ENCODE data around the gene ABHD4.
A peak's percentile ranks its signal among the peaks of the same experiment; 100 is the strongest.
"Not testable (repeated sequence)": the region's sequence is repeated elsewhere in the genome, so short reads cannot be mapped to it uniquely, and the experiment has no call there.

The ABHD4 gene

DNA sequence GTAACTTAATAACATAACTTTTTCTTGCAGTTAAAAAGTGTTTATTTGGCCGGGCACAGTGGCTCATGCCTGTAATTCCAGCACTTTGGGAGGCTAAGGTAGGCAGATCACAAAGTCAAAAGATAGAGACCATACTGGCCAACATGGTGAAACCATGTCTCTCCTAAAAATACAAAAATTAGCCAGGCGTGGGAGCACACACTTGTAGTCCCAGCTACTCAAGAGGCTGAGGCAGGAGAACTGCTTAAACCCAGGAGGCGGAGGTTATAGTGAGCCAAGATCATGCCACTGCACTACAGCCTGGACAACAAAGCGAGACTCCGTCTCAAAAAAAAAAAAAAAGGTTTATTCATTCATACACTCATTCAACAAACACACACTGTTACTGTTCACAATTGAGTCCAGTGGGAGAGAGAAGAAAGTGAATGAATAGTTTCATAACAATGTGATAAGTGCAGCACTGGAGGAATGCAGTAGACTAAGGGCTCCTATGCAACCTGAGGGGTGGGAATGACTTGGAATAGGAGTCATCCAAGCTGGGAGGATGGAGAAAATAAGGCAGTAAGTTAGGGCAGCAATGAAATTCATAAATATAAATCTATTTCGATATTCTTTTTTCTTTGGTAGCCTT is 28.9 kb upstream of the ABHD4 start:
- ATAC-seq (no peak), DNase-seq (no peak)
- peaks cover 79% of the 10 kb centered on the region for H3K4me1 Mint-ChIP-seq
- peak overlapping the region; percentile 89 for H3K4me3 Mint-ChIP-seq
- H3K36me3 Mint-ChIP-seq (ENCODE audit: low read depth): peaks cover 68% of the 10 kb centered on the region
- no peaks in the 10 kb centered on the region for H3K9me3 Mint-ChIP-seq
- peak overlapping the region; percentile 99 for H3K27ac Mint-ChIP-seq
- H3K27me3 Mint-ChIP-seq: no peaks in the 10 kb centered on the region

DNA sequence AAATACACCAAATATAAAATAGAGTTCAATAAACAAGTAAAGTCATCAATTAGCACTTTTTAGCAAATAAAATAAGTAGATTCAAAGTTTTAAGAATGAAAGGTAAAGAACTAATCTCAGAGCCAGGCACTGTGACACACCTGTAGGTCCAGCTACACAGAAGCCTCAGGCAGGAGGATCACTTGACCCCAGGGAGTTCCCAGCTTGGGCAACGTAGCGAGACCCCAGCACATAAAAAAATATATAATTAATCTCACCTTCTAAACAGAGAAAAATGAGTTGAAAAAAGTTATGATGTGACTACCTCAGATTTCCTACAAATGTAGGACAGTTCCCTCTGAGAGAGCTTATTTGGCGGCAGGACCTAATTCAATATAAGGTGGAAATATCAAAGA is 28.4 kb upstream of the ABHD4 start:
- ATAC-seq: no peak
- H3K4me1 Mint-ChIP-seq: peaks cover 78% of the 10 kb centered on the region
- H3K9me3 Mint-ChIP-seq: no peaks in the 10 kb centered on the region
- DNase-seq: no peak
- H3K27ac Mint-ChIP-seq: peak overlapping the region; percentile 99
- H3K27me3 Mint-ChIP-seq: no peaks in the 10 kb centered on the region
- peak overlapping the region; percentile 89 for H3K4me3 Mint-ChIP-seq
- H3K36me3 Mint-ChIP-seq (ENCODE audit: low read depth): peaks cover 68% of the 10 kb centered on the region

DNA sequence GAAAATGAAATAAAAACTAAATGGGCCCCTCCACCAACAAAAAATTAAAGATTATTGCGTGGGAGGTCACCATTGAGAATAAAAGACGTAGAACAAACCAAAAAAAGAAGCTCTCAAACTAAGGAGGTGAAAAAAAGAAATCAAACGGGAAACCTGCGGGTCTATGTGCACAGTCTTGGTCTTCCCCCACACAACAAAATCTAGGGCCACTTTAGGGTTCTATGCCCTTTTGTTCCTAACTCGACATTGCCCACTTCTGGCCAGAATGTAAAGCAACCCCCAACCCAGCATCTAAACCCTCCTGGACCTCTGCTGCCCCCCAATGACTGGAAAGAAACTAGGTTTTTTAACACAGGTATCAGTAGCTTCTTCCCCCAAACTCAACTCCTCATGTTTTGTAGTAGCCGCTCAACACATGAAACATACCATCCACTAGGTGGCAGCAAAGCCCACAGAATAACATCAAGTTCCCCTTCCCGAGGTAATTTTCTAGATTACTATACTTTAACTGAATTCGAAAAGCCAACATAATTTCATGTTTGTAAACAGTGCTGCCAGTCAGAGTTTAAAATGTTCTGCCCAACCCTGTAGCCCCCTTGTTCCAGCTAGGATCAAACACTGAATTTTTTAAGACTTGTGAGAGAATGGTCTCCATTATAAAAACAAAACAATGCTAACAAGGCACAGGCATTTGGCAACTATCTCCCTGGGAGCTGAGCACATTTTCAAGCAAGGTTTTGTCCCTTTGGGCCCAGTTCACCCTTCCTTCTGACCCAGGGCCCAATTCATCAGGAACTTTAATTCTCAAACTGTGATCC is 27.8 kb upstream of the ABHD4 start:
- Mint-ChIP-seq H3K4me3 (peak overlapping the region; percentile 89), H3K9me3 (no peaks in the 10 kb centered on the region), H3K4me1 (peaks cover 74% of the 10 kb centered on the region), H3K36me3 (ENCODE audit: low read depth) (peaks cover 68% of the 10 kb centered on the region), H3K27ac (peak overlapping the region; percentile 99), H3K27me3 (no peaks in the 10 kb centered on the region)
- DNase-seq (peak; percentile 76), ATAC-seq (peak; percentile 83)

DNA sequence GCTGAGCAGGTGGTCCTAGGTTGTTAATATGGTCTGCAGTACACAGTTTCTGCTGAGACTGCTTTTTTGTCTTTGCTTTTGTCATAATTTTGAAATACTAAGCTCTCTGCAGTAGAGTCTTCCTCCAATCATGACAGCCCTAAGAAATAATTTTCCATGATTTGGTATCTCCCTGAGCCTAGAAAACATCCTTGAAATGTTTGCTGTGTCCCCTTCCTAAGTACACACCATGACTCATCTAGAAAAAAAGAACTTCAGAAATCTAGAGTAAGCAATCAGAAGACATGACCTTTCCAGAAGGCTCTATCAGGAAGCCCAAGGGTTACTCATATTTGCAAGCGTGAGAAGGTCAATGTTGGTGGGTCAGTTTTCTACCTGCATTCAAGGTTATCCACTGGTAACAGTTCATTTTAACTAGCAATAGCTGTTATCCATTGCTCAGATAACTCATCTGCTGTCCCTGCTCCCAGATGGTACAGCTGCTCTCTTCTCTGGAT is 25.5 kb upstream of the ABHD4 start:
- peak overlapping the region; percentile 21 for H3K27ac Mint-ChIP-seq
- H3K27me3 Mint-ChIP-seq: no peaks in the 10 kb centered on the region
- ATAC-seq: no peak
- peaks cover 3% of the 10 kb centered on the region for H3K9me3 Mint-ChIP-seq
- H3K4me3 Mint-ChIP-seq: no peak overlapping the region
- peaks cover 68% of the 10 kb centered on the region for H3K4me1 Mint-ChIP-seq
- no peak for DNase-seq
- H3K36me3 Mint-ChIP-seq (ENCODE audit: low read depth): peaks cover 74% of the 10 kb centered on the region

DNA sequence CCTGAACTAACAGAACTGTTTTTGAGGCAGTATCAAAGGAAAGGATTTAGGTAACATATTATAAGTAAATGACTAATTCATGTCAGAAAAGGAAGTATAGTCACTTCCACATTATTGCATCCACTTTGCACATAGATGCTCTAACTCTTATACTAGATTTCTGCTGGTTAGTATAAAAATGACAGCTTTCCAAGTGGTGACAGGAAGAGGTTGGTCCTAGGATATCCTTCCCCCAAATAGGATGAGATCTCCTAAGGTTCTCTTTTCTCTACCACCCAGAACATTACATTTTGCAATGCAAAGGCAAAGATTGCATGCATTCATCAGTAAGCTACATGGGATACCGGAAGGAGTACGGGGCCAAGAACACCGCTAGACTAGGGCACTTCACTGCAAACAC is 24.3 kb upstream of the ABHD4 start:
- DNase-seq (no peak), ATAC-seq (no peak)
- H3K4me3 Mint-ChIP-seq: no peak overlapping the region
- peaks cover 65% of the 10 kb centered on the region for H3K4me1 Mint-ChIP-seq
- H3K36me3 Mint-ChIP-seq (ENCODE audit: low read depth): peaks cover 73% of the 10 kb centered on the region
- no peak overlapping the region for H3K27ac Mint-ChIP-seq
- no peaks in the 10 kb centered on the region for H3K27me3 Mint-ChIP-seq
- H3K9me3 Mint-ChIP-seq: peaks cover 4% of the 10 kb centered on the region

DNA sequence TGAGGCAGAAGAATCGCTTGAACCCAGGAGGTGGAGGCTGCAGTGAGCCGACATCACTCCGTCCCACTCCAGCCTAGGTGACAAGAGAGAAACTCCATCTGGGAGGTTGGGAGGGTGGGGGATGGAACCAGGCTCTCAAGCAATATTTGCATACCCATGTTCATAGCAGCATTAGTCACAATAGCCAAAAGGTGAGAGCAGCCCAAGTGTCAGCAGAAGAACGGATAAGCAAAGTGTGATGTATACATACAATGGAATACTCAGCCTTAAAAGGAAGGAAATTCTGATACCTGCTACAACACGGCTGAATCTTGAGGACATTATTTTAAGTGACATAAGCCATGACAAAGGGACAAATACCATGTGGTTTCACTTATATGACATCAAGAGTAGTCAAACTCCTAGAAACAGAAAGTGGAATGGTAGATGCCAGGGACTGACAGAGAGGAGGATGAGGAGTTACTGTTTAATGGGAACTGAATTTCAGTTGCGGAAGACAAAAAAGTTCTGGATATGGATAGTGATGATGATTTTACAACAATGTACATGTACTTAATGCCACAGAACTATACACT is 20.7 kb upstream of the ABHD4 start:
- Mint-ChIP-seq H3K4me3 (peak overlapping the region; percentile 39), H3K9me3 (peaks cover 4% of the 10 kb centered on the region), H3K4me1 (peaks cover 69% of the 10 kb centered on the region), H3K27me3 (no peaks in the 10 kb centered on the region), H3K36me3 (ENCODE audit: low read depth) (peaks cover 57% of the 10 kb centered on the region), H3K27ac (peak overlapping the region; percentile 65)
- DNase-seq (no peak), ATAC-seq (peak; percentile 86)

DNA sequence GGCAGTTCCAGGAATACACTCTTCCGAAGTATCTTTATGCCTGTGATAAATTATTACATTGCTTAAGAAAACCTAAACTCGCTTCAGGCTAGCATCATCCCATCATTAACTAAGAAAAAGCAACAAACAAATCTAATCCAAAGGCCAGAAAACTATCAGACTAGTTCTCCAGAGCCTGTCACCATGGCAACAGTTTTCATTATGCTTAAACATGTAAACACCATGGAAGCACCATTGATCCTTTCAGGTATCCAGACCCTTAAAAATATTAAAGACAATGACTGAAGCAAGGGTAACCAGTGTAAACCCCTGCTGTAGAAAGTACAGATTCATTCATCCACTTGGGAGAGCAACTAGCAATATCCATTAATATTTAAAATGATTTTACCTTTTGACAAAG is 18.9 kb upstream of the ABHD4 start:
- Mint-ChIP-seq H3K27me3 (no peaks in the 10 kb centered on the region), H3K4me3 (peak overlapping the region; percentile 25), H3K4me1 (peaks cover 72% of the 10 kb centered on the region), H3K36me3 (ENCODE audit: low read depth) (peaks cover 52% of the 10 kb centered on the region), H3K9me3 (peaks cover 4% of the 10 kb centered on the region), H3K27ac (no peak overlapping the region)
- DNase-seq (no peak), ATAC-seq (no peak)

DNA sequence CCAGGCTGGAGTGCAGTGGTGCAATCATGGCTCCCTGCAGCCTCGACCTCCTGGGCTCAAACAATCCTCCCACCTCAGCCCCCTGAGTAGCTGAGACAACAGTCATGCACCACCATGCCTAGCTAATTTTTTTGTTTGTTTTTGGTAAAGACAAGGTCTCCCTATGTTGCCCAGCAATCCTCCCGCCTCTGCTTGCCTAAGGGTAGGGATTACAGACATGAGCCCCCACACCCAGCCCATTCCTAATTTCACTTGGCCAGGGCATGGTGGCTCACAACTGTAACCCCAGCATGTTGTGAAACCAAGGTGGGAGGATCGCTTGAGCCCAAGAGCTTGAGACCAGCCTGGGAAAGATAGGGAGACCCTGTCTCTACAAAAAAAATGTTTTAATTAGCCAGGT is 18.2 kb upstream of the ABHD4 start:
- DNase-seq (no peak), ATAC-seq (no peak)
- H3K27me3 Mint-ChIP-seq: no peaks in the 10 kb centered on the region
- no peak overlapping the region for H3K4me3 Mint-ChIP-seq
- H3K27ac Mint-ChIP-seq: no peak overlapping the region
- H3K4me1 Mint-ChIP-seq: peaks cover 74% of the 10 kb centered on the region
- peaks cover 49% of the 10 kb centered on the region for H3K36me3 Mint-ChIP-seq (ENCODE audit: low read depth)
- H3K9me3 Mint-ChIP-seq: peaks cover 4% of the 10 kb centered on the region

DNA sequence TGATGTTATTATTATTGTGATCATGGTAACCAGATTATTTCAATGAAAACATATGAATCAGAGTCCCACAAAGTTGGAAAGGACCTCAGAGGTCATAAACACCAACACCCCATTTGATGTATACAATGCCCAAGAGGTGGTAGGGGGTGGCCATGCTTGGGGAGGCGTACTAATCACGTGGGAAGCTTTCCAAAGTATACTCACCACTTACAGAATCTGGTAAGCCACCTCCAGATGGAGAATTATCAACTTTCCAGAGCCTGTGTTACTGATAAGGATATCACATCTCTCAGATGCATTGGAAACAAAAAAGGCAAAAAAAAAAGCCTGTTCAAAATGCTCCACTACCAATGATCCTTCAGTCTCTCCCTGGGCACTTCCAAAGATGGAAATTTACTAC is 17.5 kb upstream of the ABHD4 start:
- H3K27me3 Mint-ChIP-seq: no peaks in the 10 kb centered on the region
- H3K4me1 Mint-ChIP-seq: peaks cover 80% of the 10 kb centered on the region
- H3K9me3 Mint-ChIP-seq: peaks cover 4% of the 10 kb centered on the region
- ATAC-seq (no peak), DNase-seq (no peak)
- H3K36me3 Mint-ChIP-seq (ENCODE audit: low read depth): peaks cover 48% of the 10 kb centered on the region
- no peak overlapping the region for H3K27ac Mint-ChIP-seq
- no peak overlapping the region for H3K4me3 Mint-ChIP-seq

DNA sequence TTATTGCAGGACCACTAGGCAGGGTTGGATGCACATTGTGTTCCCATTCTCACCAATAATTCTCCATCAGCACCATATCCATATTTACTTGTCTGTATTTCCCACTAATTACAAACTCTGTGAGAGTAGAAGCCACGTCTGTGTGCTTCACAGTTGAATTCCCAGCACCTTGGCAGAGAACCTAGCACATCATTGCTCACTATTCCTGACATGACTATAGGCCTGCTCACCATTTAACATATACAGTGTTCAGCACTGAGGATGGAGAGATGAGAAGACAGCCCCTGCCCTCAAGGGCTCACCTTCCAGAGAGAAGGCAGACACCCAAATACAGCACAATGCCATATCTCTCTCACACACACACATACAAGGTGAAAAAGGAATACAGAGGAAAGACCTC is 14.1 kb upstream of the ABHD4 start:
- peak overlapping the region; percentile 51 for H3K4me3 Mint-ChIP-seq
- H3K4me1 Mint-ChIP-seq: peaks cover 84% of the 10 kb centered on the region
- no peak for DNase-seq
- H3K27ac Mint-ChIP-seq: peak overlapping the region; percentile 64
- peak; percentile 58 for ATAC-seq
- H3K27me3 Mint-ChIP-seq: peaks cover under 1% of the 10 kb centered on the region
- peaks cover 43% of the 10 kb centered on the region for H3K36me3 Mint-ChIP-seq (ENCODE audit: low read depth)
- H3K9me3 Mint-ChIP-seq: no peaks in the 10 kb centered on the region

DNA sequence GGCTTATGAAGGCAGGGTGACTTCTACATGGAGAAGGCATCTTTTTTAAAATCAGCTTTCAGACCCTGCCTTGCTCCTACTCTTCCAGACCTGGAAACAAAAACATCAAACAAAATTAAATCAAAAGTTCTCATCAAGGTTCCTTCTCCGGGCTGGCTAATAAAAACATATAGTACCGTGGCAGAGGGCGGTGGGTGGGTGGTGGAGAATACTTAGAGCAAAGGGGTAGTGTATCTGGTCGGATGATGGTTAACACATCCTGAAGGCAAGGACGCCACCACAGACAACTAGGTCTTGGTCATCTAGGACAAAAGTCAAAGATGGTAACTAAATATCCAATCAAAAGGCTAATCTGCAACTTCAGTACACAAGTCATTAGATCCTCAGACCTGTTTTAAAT is 10.9 kb upstream of the ABHD4 start:
- peak overlapping the region; percentile 96 for H3K27ac Mint-ChIP-seq
- peaks cover 3% of the 10 kb centered on the region for H3K27me3 Mint-ChIP-seq
- H3K4me1 Mint-ChIP-seq: peaks cover 86% of the 10 kb centered on the region
- peak overlapping the region; percentile 92 for H3K4me3 Mint-ChIP-seq
- DNase-seq: no peak
- no peak for ATAC-seq
- peaks cover 35% of the 10 kb centered on the region for H3K36me3 Mint-ChIP-seq (ENCODE audit: low read depth)
- H3K9me3 Mint-ChIP-seq: no peaks in the 10 kb centered on the region

DNA sequence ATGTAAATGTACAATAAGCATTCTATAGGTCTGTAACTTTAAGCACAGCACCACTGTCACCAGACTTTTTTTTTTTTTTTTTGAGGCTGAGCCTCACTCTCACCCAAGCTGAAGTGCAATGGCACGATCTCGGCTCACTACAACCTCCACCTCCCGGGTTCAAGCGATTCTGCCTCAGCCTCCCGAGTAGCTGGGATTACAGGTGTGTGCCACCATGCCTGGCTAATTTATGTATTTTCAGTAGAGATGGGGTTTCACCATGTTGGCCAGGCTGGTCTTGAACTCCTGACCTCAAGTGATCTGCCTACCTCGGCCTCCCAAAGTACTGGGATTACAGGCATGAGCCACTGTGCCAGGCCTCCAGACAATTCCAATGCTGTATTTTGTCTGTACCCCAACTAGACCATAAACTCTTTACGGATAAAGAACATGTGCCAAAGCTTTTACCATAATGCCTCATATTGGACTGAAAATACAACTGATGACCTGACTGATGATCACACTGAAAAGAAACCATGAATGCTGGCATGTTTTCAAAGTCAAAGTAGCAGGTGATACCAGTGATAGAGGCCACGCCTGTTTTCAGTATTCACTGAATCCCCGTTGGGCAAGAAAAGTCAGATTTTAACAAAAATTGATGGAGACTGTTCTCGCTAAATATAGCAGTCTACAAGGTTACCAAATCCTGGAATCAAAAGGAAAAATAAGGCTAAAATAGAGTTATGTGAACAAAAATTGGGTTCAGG is 10.2 kb upstream of the ABHD4 start:
- peak overlapping the region; percentile 96 for H3K27ac Mint-ChIP-seq
- peak overlapping the region; percentile 92 for H3K4me3 Mint-ChIP-seq
- H3K9me3 Mint-ChIP-seq, ATAC-seq, H3K27me3 Mint-ChIP-seq, DNase-seq: not testable (repeated sequence)
- peaks cover 34% of the 10 kb centered on the region for H3K36me3 Mint-ChIP-seq (ENCODE audit: low read depth)
- H3K4me1 Mint-ChIP-seq: peaks cover 85% of the 10 kb centered on the region

DNA sequence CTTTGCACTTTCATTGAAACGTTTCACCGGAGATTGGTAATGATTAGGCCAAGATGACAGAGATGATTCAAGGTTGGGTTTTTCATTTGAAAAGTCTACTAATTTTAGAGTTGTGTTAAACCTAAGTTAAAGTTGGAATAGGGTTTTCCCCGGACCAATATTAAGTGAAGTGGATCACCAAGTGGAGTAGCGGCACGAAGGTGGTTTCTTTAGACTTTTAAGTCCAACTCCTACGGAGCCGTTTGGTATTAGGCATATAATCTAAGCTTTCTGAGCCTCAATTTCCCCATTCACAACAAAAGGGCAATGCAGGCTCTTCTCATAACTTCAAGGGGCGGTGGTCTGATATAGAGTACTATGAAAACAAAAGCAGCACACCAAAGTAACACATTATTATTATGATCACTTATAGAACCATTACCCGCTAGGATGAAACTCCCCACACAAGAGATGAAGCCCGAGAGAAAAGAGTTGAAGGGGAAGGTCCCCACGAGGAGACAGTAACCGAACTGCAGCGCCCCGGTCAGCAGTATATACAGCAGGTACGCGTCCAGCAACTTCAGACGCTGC is 9.5 kb upstream of the ABHD4 start:
- ATAC-seq: peak; percentile 12

More for the DNA sequence above, 9.5 kb upstream of the ABHD4 start:
- Mint-ChIP-seq H3K36me3 (ENCODE audit: low read depth) (peaks cover 29% of the 10 kb centered on the region), H3K27me3 (peaks cover 3% of the 10 kb centered on the region), H3K4me1 (peaks cover 78% of the 10 kb centered on the region), H3K9me3 (no peaks in the 10 kb centered on the region), H3K4me3 (peak overlapping the region; percentile 92), H3K27ac (peak overlapping the region; percentile 96)
- no peak for DNase-seq
